H1 (cell line): ENCODE data around the gene CSE1L. TPM values are rescaled to one million over a fixed set of nuclear protein-coding genes. Genes with fewer than 3 reads are reported as not detected.

Experiments used
- CTCF ChIA-PET: fragments of 300-600 bp; sonication (Branson Sonifier 250); formaldehyde crosslinking; loops from one replicate; lab custom pipeline; 2021; ENCODE audit not compliant: partially characterized antibody; lab: Charles Lee
- POLR2A ChIA-PET: fragments of 300-600 bp; sonication (Branson Sonifier 250); formaldehyde crosslinking; loops from one replicate; lab custom pipeline; 2021; ENCODE audit warnings: inconsistent platforms; ENCODE audit not compliant: partially characterized antibody; lab: Charles Lee
- DNase-seq, 2 experiments: peaks; one replicate each; pipeline versions ENCODE4 v3.0.0 to v3.0.0-alpha.2; 2010 to 2022; ENCODE audit warnings: low spot score in 2 of 2, low read depth in 1 of 2, mixed read lengths in 1 of 2
- FAIRE-seq: peaks from 2 replicates; lab custom pipeline; 2011; peaks lifted over from hg19 to GRCh38; lab: Jason Lieb, UNC
- H2AFZ ChIP-seq: 2 replicates; pipeline ENCODE4 v1.8.1; 2012; ENCODE audit warnings: low read length, inconsistent platforms
- H2AK5ac ChIP-seq: 2 replicates; pipeline ENCODE4 v1.6.1; 2013; ENCODE audit warnings: low read depth, low read length
- H2BK120ac ChIP-seq: replicated peaks from 2 replicates; pipeline ENCODE3; 2013; ENCODE audit warnings: low read depth, low read length, inconsistent platforms
- H2BK12ac ChIP-seq: 2 replicates; pipeline ENCODE4 v1.6.1; 2013; ENCODE audit warnings: low read depth, low read length
- H2BK15ac ChIP-seq: 2 replicates; pipeline ENCODE4 v1.6.1; 2013; ENCODE audit warnings: low read length
- H2BK20ac ChIP-seq: 2 replicates; pipeline ENCODE4 v1.6.1; 2013; ENCODE audit warnings: low read length
- H2BK5ac ChIP-seq: 2 replicates; pipeline ENCODE4 v1.6.1; 2013; ENCODE audit warnings: low read depth, low read length
- H3K14ac ChIP-seq: 2 replicates; pipeline ENCODE4 v1.6.1; 2013; ENCODE audit warnings: inconsistent platforms; ENCODE audit not compliant: insufficient read length
- H3K18ac ChIP-seq: 2 replicates; pipeline ENCODE4 v1.6.1; 2013; ENCODE audit warnings: low read length; ENCODE audit errors: extremely low read depth
- H3K23ac ChIP-seq: 2 replicates; pipeline ENCODE4 v1.6.1; 2013; ENCODE audit warnings: inconsistent platforms; ENCODE audit not compliant: insufficient read length
- H3K23me2 ChIP-seq: 2 replicates; pipeline ENCODE4 v1.6.1; 2013; ENCODE audit warnings: low read depth, low read length
- H3K27ac ChIP-seq: 2 replicates; pipeline ENCODE4 v1.6.1; 2011; ENCODE audit warnings: low read depth, low read length, inconsistent platforms
- H3K27me3 ChIP-seq, 4 experiments: replicated peaks in 1 of 4; 1 replicate in 1 of 4; 2 replicates in 3 of 4; pipeline versions ENCODE4 v1.6.1 to v1.8.1; 2011 to 2013; ENCODE audit warnings: low read length in 3 of 4, mild to moderate bottlenecking in 3 of 4, inconsistent platforms in 2 of 4, mixed read lengths in 2 of 4, moderate library complexity in 1 of 4; ENCODE audit not compliant: control insufficient read depth in 3 of 4, insufficient read depth in 3 of 4; ENCODE audit errors: extremely low read depth in 1 of 4
- H3K36me3 ChIP-seq, 4 experiments: 2 replicates each; pipeline versions ENCODE4 v1.6.1 to v1.8.1; 2011 to 2013; ENCODE audit warnings: mild to moderate bottlenecking in 4 of 4, low read length in 3 of 4, moderate library complexity in 2 of 4, control low read depth in 1 of 4, inconsistent platforms in 1 of 4; ENCODE audit not compliant: insufficient read depth in 4 of 4, control insufficient read depth in 2 of 4
- H3K4ac ChIP-seq: replicated peaks from 2 replicates; pipeline ENCODE3; 2013; ENCODE audit warnings: low read length, low read depth, mixed read lengths, inconsistent platforms; ENCODE audit not compliant: insufficient read length
- H3K4me1 ChIP-seq, 4 experiments: replicated peaks in 1 of 4; 1 replicate in 1 of 4; 2 replicates in 3 of 4; pipeline versions ENCODE4 v1.6.1 to v1.8.1; 2011 to 2013; ENCODE audit warnings: low read length in 3 of 4, inconsistent platforms in 2 of 4, mixed read lengths in 1 of 4; ENCODE audit not compliant: insufficient read depth in 4 of 4, control insufficient read depth in 3 of 4
- H3K4me2 ChIP-seq, 2 experiments: 2 replicates each; pipeline versions ENCODE4 v1.6.1 to v1.8.1; 2011 to 2013; ENCODE audit warnings: low read depth in 2 of 2, low read length in 2 of 2, control low read depth in 1 of 2, inconsistent platforms in 1 of 2, mild to moderate bottlenecking in 1 of 2; ENCODE audit not compliant: insufficient read depth in 1 of 2
- H3K4me3 ChIP-seq, 4 experiments: fragments of 200-600, 300-600 bp in 1 of 4; sonication (generic), shearing (Covaris generic), sonication (Bioruptor Twin) in 1 of 4; 2 replicates each; pipeline versions ENCODE4 v1.5.1 to v1.8.1; 2011 to 2016; ENCODE audit warnings: low read length in 4 of 4, low read depth in 3 of 4, control low read depth in 2 of 4, inconsistent platforms in 2 of 4, mild to moderate bottlenecking in 2 of 4, mixed read lengths in 1 of 4, moderate library complexity in 1 of 4; ENCODE audit not compliant: insufficient read depth in 2 of 4; ENCODE audit errors: extremely low read depth in 1 of 4
- H3K56ac ChIP-seq: replicated peaks from 2 replicates; pipeline ENCODE3; 2013; ENCODE audit warnings: low read depth, mild to moderate bottlenecking, mixed read lengths, low read length, inconsistent platforms; ENCODE audit not compliant: insufficient read length
- H3K79me1 ChIP-seq: 2 replicates; pipeline ENCODE4 v1.6.1; 2013; ENCODE audit warnings: low read depth, low read length, control low read depth
- H3K79me2 ChIP-seq, 2 experiments: 2 replicates each; pipeline versions ENCODE4 v1.6.1 to v1.8.1; 2012 to 2013; ENCODE audit warnings: low read length in 2 of 2, mild to moderate bottlenecking in 2 of 2, inconsistent platforms in 1 of 2; ENCODE audit not compliant: insufficient read depth in 2 of 2, control insufficient read depth in 1 of 2
- H3K9ac ChIP-seq, 4 experiments: replicated peaks in 1 of 4; 1 replicate in 1 of 4; 2 replicates in 3 of 4; pipeline versions ENCODE4 v1.6.1 to v1.8.1; 2011 to 2013; ENCODE audit warnings: low read depth in 3 of 4, low read length in 3 of 4, control low read depth in 2 of 4, mild to moderate bottlenecking in 2 of 4, moderate library complexity in 2 of 4, inconsistent platforms in 1 of 4; ENCODE audit errors: extremely low read depth in 1 of 4
- H3K9me3 ChIP-seq, 2 experiments: 2 replicates each; pipeline versions ENCODE4 v1.6.1 to v1.8.1; 2012 to 2013; ENCODE audit warnings: mild to moderate bottlenecking in 2 of 2, moderate library complexity in 2 of 2, control low read depth in 1 of 2, inconsistent platforms in 1 of 2, low read depth in 1 of 2, low read length in 1 of 2, mixed read lengths in 1 of 2; ENCODE audit not compliant: insufficient read depth in 2 of 2
- H4K20me1 ChIP-seq, 2 experiments: replicated peaks in 1 of 2; 2 replicates each; pipeline versions ENCODE3 to v1.8.1; 2011 to 2013; ENCODE audit warnings: inconsistent platforms in 2 of 2, low read length in 2 of 2, mild to moderate bottlenecking in 1 of 2; ENCODE audit not compliant: insufficient read depth in 2 of 2, control insufficient read depth in 1 of 2
- H4K5ac ChIP-seq: 2 replicates; pipeline ENCODE4 v1.6.1; 2013; ENCODE audit warnings: low read length, low read depth, mixed read lengths, inconsistent platforms; ENCODE audit not compliant: insufficient read length
- H4K8ac ChIP-seq: 2 replicates; pipeline ENCODE4 v1.8.0; 2013; ENCODE audit warnings: mild to moderate bottlenecking, moderate library complexity, low read length, inconsistent platforms; ENCODE audit not compliant: insufficient read depth; ENCODE audit errors: extremely low read depth
- H4K91ac ChIP-seq: replicated peaks from 2 replicates; pipeline ENCODE3; 2013; ENCODE audit warnings: low read length, mixed read lengths, inconsistent platforms; ENCODE audit not compliant: insufficient read length
- ASH2L ChIP-seq: fragments of 200-600, 300-600 bp; sonication (generic); IDR thresholded peaks from one replicate; pipeline ENCODE4 v1.7.1; 2017; ENCODE audit warnings: low read length
- EGR1 ChIP-seq: IDR thresholded peaks from 2 replicates; pipeline ENCODE4 v1.6.1; 2011; ENCODE audit warnings: low read depth, low read length, borderline replicate concordance
- GTF2F1 ChIP-seq: IDR thresholded peaks from 2 replicates; pipeline ENCODE4 v1.6.1; 2012; ENCODE audit warnings: low read depth, low read length, improper control_type of control experiment, borderline replicate concordance
- HDAC6 ChIP-seq: IDR thresholded peaks from one replicate; pipeline ENCODE4 v1.7.1; 2012; ENCODE audit warnings: low read depth, mild to moderate bottlenecking, inconsistent platforms, low read length, moderate library complexity
- NRF1 ChIP-seq: IDR thresholded peaks from 2 replicates; pipeline ENCODE4 v1.6.1; 2011; ENCODE audit warnings: mild to moderate bottlenecking, low read depth, low read length, improper control_type of control experiment
- SIX5 ChIP-seq: IDR thresholded peaks from 2 replicates; pipeline ENCODE4 v1.6.1; 2011; ENCODE audit warnings: mild to moderate bottlenecking, low read depth, low read length
- SP4 ChIP-seq: IDR thresholded peaks from 2 replicates; pipeline ENCODE4 v1.6.1; 2012; ENCODE audit warnings: low read length, inconsistent platforms
- WGBS, 2 experiments: shearing (Covaris generic) in 1 of 2; methylation state at CpG; one replicate each; pipeline versions ENCODE4 v1.1.6 to v1.1.7; 2013 to 2015; ENCODE audit warnings: low lambda C conversion rate in 2 of 2, mixed read lengths in 2 of 2, inconsistent platforms in 1 of 2, low coverage in 1 of 2, missing lambda C conversion rate in 1 of 2; ENCODE audit not compliant: insufficient replicate concordance in 2 of 2, insufficient coverage in 1 of 2, insufficient read length in 1 of 2; ENCODE audit errors: extremely low coverage in 1 of 2, missing lambda C conversion rate in 1 of 2; 5-methylcytosine and 5-hydroxymethylcytosine counted together
- polyA plus RNA-seq, 7 experiments: library from polyadenylated mRNA; depleted of rRNA in 3 of 7; stranded (reverse) in 5 of 7; unstranded in 2 of 7; fragments of >200 nt in 5 of 7; fragments of 200-250 nt in 2 of 7; gene quantifications; 1 replicate in 5 of 7; 2 replicates in 1 of 7; 4 replicates in 1 of 7; pipeline versions ENCODE4 v1.2.1 to v1.2.3, GENCODE V29; 2011 to 2013; ENCODE audit warnings: missing spikeins in 2 of 7, mixed read lengths in 2 of 7
- total RNA-seq: library from RNA; stranded (reverse); fragmentation: NEBNext Ultra II Directional; extraction: Animal tissue kit (Norgen Biotek cat#: 25700); gene quantifications from 2 replicates; pipeline ENCODE4 v1.2.1, GENCODE V29; 2021

CSE1L gene
- total and polyA plus RNA-seq, 2 of the 8 experiments (the other 6 are each of a cell fraction or from before 2014, with no cell fraction given), result 94.1 to 269 TPM

DNA sequence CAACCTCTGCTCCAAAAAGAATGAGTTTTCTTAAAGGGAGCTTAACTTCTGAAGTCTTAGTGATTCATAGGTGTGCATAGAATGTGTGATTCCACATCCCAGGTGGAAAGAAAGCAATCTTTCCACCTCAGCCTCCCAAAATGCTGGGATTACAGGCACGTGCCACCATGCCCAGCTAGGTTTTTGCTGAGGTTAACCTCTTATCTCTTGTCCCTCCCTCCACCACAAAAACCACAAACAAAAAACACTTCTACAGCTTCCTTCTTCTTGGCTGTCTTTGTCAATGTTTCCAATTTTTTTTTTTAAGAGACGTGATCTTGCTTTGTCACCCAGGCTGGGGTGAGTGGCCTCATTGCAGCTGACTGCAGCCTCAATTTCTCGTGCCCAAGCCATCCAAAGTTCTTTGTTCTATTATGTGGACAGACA is 8.1 kb upstream of the CSE1L start:
- Histone ChIP-seq H4K91ac (no peak overlapping the region), H3K23me2 (no peaks in the 10 kb centered on the region), H4K20me1 (peaks cover 0 to 2% of the 10 kb centered on the region in 2 experiments), H3K27ac (no peak overlapping the region), H3K23ac (no peak overlapping the region), H3K4me2 (no peak overlapping the region), H3K36me3 (peaks cover 1 to 6% (median 5%) of the 10 kb centered on the region in 4 experiments; a peak in 5 of 8 replicates), H2BK15ac (no peak overlapping the region), H3K9ac (no peak overlapping the region), H2BK20ac (no peak overlapping the region), H3K9me3 (no peaks in the 10 kb centered on the region), H3K79me2 (no peaks in the 10 kb centered on the region), H4K5ac (no peak overlapping the region), H3K79me1 (no peaks in the 10 kb centered on the region), H3K27me3 (no peaks in the 10 kb centered on the region), H3K56ac (no peak overlapping the region), H2AFZ (no peak overlapping the region), H4K8ac (no peak overlapping the region), H3K18ac (no peak overlapping the region), H3K4me3 (no peak overlapping the region), H2AK5ac (no peak overlapping the region), H2BK120ac (no peak overlapping the region), H3K14ac (no peak overlapping the region), H3K4me1 (peaks cover 0 to 4% (median 0%) of the 10 kb centered on the region in 4 experiments; a peak in 1 of 7 replicates), H2BK12ac (no peak overlapping the region), H3K4ac (no peak overlapping the region), H2BK5ac (no peak overlapping the region)
- FAIRE-seq, result no peak
- POLR2A ChIA-PET, result interaction anchor here (0.6 to 3.4 kb wide), 6 partner anchors 8 to 101 kb away, joined by 3 to 26 read pairs (median 4); partner anchors contain the start of gene CSE1L
- WGBS, 2 experiments, result 87% methylated on average over 3 of the region's 3 CpGs; no CpG with 5 or more reads in 1 of the 2 experiments
- DNase-seq, result no peak
- TF ChIP-seq HDAC6 (no peak), GTF2F1 (no peak), SP4 (no peak), SIX5 (no peak), ASH2L (no peak), NRF1 (no peak), EGR1 (no peak)
- CTCF ChIA-PET, result interaction anchor here (0.6 to 4.3 kb wide), 2 partner anchors 10 to 74 kb away, joined by 3 to 27 read pairs; no protein-coding TSS in a partner anchor
